AG08395 (cell line): ENCODE data around the gene AKAP6.

Experiments used
- DNase-seq: peaks from one replicate; pipeline ENCODE4 v3.0.0; 2012; ENCODE audit warnings: mixed read lengths, low spot score

AKAP6 gene

GRCh38 chr14:32329146-32329545 is at the start of gene AKAP6:
Gene AKAP6, plus strand, starts transcription at chr14:32329298. Its CDS starts 104,196 bp downstream, at chr14:32433494.
- DNase-seq: no peak

- DNase-seq: no peak
Observed at GRCh38 chr14:32286602-32287001, 42.5 kb upstream of the AKAP6 start.

- DNase-seq: no peak
Observed at GRCh38 chr14:32296366-32296765, 32.7 kb upstream of the AKAP6 start.

- no peak for DNase-seq
Observed at GRCh38 chr14:32298346-32298745, 30.8 kb upstream of the AKAP6 start.

- no peak for DNase-seq
Observed at GRCh38 chr14:32300136-32300535, 29.0 kb upstream of the AKAP6 start.

- no peak for DNase-seq
Observed at GRCh38 chr14:32303865-32304264, 25.2 kb upstream of the AKAP6 start.

- DNase-seq: no peak
Observed at GRCh38 chr14:32304296-32304695, 24.8 kb upstream of the AKAP6 start.

GRCh38 chr14:32306549-32306948 is 22.5 kb upstream of the AKAP6 start:
- peak; percentile 8 for DNase-seq

GRCh38 chr14:32307881-32308582 is 21.1 kb upstream of the AKAP6 start:
- no peak for DNase-seq

- no peak for DNase-seq
Observed at GRCh38 chr14:32310876-32311275, 18.2 kb upstream of the AKAP6 start.

- DNase-seq: peak; percentile 6
Observed at GRCh38 chr14:32311294-32312009, 17.6 kb upstream of the AKAP6 start.

GRCh38 chr14:32312010-32312331 is 17.1 kb upstream of the AKAP6 start:
- no peak for DNase-seq

- DNase-seq: no peak
Observed at GRCh38 chr14:32313844-32314376, 15.2 kb upstream of the AKAP6 start.

- DNase-seq: no peak
Observed at GRCh38 chr14:32318087-32318795, 10.9 kb upstream of the AKAP6 start.

- no peak for DNase-seq
Observed at GRCh38 chr14:32319368-32320049, 9.6 kb upstream of the AKAP6 start.

- DNase-seq: no peak
Observed at GRCh38 chr14:32324601-32325000, 4.5 kb upstream of the AKAP6 start.

GRCh38 chr14:32327255-32327961 is 1.7 kb upstream of the AKAP6 start:
- DNase-seq: no peak

GRCh38 chr14:32329690-32330285 is 690 bp downstream of the AKAP6 start:
- DNase-seq: no peak

- DNase-seq: no peak
Observed at GRCh38 chr14:32330351-32331111, 1.4 kb downstream of the AKAP6 start.

GRCh38 chr14:32331206-32331605 is 2.1 kb downstream of the AKAP6 start:
- DNase-seq: no peak
